Osteoblast (primary cell): Measurements from ENCODE around the gene LENG9. TPM values are rescaled to one million over a fixed set of nuclear protein-coding genes. Genes with fewer than 3 reads are reported as not detected.
A peak's percentile ranks its signal among the peaks of the same experiment; 100 is the strongest.
"Not testable (repeated sequence)": the region's sequence is repeated elsewhere in the genome, so short reads cannot be mapped to it uniquely, and the experiment has no call there.

Source experiments
- DNase-seq: peaks from one replicate; pipeline ENCODE4 v3.0.0; 2011; ENCODE audit warnings: low spot score, mixed read lengths; ENCODE audit not compliant: insufficient read length; ENCODE audit errors: missing footprints
- H2AFZ ChIP-seq: 2 replicates; pipeline ENCODE4 v1.6.0; 2011; ENCODE audit warnings: mild to moderate bottlenecking, low read length
- H3K27ac ChIP-seq: 2 replicates; pipeline ENCODE4 v1.5.1; 2011; ENCODE audit warnings: mild to moderate bottlenecking, low read depth, low read length, moderate library complexity
- H3K27me3 ChIP-seq: 2 replicates; pipeline ENCODE4 v1.6.0; 2012; ENCODE audit warnings: mild to moderate bottlenecking, control low read depth, inconsistent platforms, low read length, moderate library complexity; ENCODE audit not compliant: insufficient read depth
- H3K36me3 ChIP-seq: 2 replicates; pipeline ENCODE4 v1.5.1; 2011; ENCODE audit warnings: mild to moderate bottlenecking, low read length, control low read depth, moderate library complexity; ENCODE audit not compliant: insufficient read depth
- H3K4me1 ChIP-seq: 2 replicates; pipeline ENCODE4 v1.5.1; 2011; ENCODE audit warnings: mild to moderate bottlenecking, low read length, control low read depth, moderate library complexity; ENCODE audit not compliant: insufficient read depth
- H3K4me2 ChIP-seq: 2 replicates; pipeline ENCODE4 v1.6.0; 2011; ENCODE audit warnings: mild to moderate bottlenecking, low read length; ENCODE audit not compliant: insufficient read depth
- H3K4me3 ChIP-seq: fragments of 200-600 bp; sonication (generic); 3 replicates; pipeline ENCODE4 v1.5.1; 2012; ENCODE audit warnings: mild to moderate bottlenecking, low read length, inconsistent platforms; ENCODE audit not compliant: insufficient read depth
- H3K79me2 ChIP-seq: 2 replicates; pipeline ENCODE4 v1.6.0; 2012; ENCODE audit warnings: mild to moderate bottlenecking, low read length, control low read depth, inconsistent platforms; ENCODE audit not compliant: insufficient read depth
- H3K9me3 ChIP-seq: 2 replicates; pipeline ENCODE4 v1.5.1; 2011; ENCODE audit warnings: low read depth, low read length, control low read depth
- H4K20me1 ChIP-seq: 2 replicates; pipeline ENCODE4 v1.6.0; 2012; ENCODE audit warnings: mild to moderate bottlenecking, low read length, control low read depth; ENCODE audit not compliant: insufficient read depth
- total RNA-seq: library from RNA; depleted of rRNA; stranded (reverse); fragments of >200 nt; gene quantifications from 2 replicates; pipeline ENCODE4 v1.2.3, GENCODE V29; 2012
- TF ChIP-seq, protein P1 (sequence below): IDR thresholded peaks from 2 replicates; pipeline ENCODE4 v1.5.1; 2011; ENCODE audit warnings: mild to moderate bottlenecking, low read depth, low read length, moderate library complexity; ENCODE audit errors: extremely low read depth

The LENG9 gene
- total RNA-seq, 1 donor = 21.4 TPM

- peak overlapping the region; percentile 80 for H2AFZ ChIP-seq
- no peaks in the 10 kb centered on the region for H3K9me3 ChIP-seq
- TF ChIP-seq, protein P1, sequence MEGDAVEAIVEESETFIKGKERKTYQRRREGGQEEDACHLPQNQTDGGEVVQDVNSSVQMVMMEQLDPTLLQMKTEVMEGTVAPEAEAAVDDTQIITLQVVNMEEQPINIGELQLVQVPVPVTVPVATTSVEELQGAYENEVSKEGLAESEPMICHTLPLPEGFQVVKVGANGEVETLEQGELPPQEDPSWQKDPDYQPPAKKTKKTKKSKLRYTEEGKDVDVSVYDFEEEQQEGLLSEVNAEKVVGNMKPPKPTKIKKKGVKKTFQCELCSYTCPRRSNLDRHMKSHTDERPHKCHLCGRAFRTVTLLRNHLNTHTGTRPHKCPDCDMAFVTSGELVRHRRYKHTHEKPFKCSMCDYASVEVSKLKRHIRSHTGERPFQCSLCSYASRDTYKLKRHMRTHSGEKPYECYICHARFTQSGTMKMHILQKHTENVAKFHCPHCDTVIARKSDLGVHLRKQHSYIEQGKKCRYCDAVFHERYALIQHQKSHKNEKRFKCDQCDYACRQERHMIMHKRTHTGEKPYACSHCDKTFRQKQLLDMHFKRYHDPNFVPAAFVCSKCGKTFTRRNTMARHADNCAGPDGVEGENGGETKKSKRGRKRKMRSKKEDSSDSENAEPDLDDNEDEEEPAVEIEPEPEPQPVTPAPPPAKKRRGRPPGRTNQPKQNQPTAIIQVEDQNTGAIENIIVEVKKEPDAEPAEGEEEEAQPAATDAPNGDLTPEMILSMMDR = no peak
- no peaks in the 10 kb centered on the region for H3K27me3 ChIP-seq
- H3K4me1 ChIP-seq = peaks cover 28% of the 10 kb centered on the region
- peaks cover 63% of the 10 kb centered on the region for H3K79me2 ChIP-seq
- DNase-seq = peak; percentile 95
- H3K36me3 ChIP-seq = peaks cover 23% of the 10 kb centered on the region
- H3K27ac ChIP-seq = peak overlapping the region; percentile 99
- peak overlapping the region; percentile 95 for H3K4me3 ChIP-seq
- H3K4me2 ChIP-seq = peak overlapping the region; percentile 91
- H4K20me1 ChIP-seq = peaks cover 38% of the 10 kb centered on the region
These were observed 15.4 kb downstream of the LENG9 start for GRCh38 chr19:54448040-54448773.

DNA sequence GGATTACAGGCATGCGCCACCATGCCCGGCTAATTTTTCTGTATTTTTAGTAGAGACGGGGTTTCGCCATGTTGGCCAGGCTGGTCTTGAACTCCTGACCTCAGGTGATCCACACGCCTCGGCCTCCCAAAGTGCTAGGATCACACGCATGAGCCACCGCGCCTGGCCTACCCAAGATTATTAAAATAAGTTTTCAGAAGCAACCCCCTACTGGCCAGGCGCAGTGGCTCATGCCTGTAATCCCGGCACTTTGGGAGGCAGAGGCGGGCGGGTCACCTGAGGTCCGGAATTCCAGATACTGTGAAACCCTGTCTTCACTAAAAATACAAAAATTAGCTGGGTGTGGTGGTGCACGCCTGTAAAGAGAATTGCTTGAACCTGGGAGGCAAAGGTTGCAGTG, 17.2 kb downstream of the LENG9 start:
- H3K4me3 ChIP-seq, H3K4me2 ChIP-seq, H3K27ac ChIP-seq, H3K27me3 ChIP-seq, DNase-seq, H2AFZ ChIP-seq, H3K9me3 ChIP-seq: not testable (repeated sequence)
- Histone ChIP-seq H3K79me2 (peaks cover 45% of the 10 kb centered on the region), H3K4me1 (peaks cover 22% of the 10 kb centered on the region), H3K36me3 (peaks cover 12% of the 10 kb centered on the region), H4K20me1 (peaks cover 19% of the 10 kb centered on the region)
- TF ChIP-seq, protein P1 = peak; percentile 9

GRCh38 chr19:54444737-54445136, 18.8 kb downstream of the LENG9 start:
- H3K36me3 ChIP-seq = peaks cover 12% of the 10 kb centered on the region
- TF ChIP-seq, protein P1 = no peak
- no peak overlapping the region for H3K4me3 ChIP-seq
- no peak overlapping the region for H3K27ac ChIP-seq
- H3K4me1 ChIP-seq = peaks cover 10% of the 10 kb centered on the region
- no peaks in the 10 kb centered on the region for H3K9me3 ChIP-seq
- no peak overlapping the region for H2AFZ ChIP-seq
- peaks cover 33% of the 10 kb centered on the region for H3K79me2 ChIP-seq
- no peak for DNase-seq
- no peak overlapping the region for H3K4me2 ChIP-seq
- peaks cover 7% of the 10 kb centered on the region for H4K20me1 ChIP-seq
- H3K27me3 ChIP-seq = no peaks in the 10 kb centered on the region

- Histone ChIP-seq H4K20me1 (peaks cover 13% of the 10 kb centered on the region), H3K79me2 (peaks cover 8% of the 10 kb centered on the region), H2AFZ (no peak overlapping the region), H3K4me3 (no peak overlapping the region), H3K9me3 (no peaks in the 10 kb centered on the region), H3K4me1 (no peaks in the 10 kb centered on the region), H3K27me3 (no peaks in the 10 kb centered on the region), H3K36me3 (peaks cover 11% of the 10 kb centered on the region), H3K4me2 (no peak overlapping the region), H3K27ac (no peak overlapping the region)
- DNase-seq = no peak
- TF ChIP-seq, protein P1 = no peak
These were observed 22.9 kb downstream of the LENG9 start for GRCh38 chr19:54440641-54441040.
